Caco-2 (cell line): ENCODE data around the gene USP1. TPM values are rescaled to one million over a fixed set of nuclear protein-coding genes. Genes with fewer than 3 reads are reported as not detected.

Experiments used
- BruUV-seq: library from RNA; stranded (reverse); fragments of 400-500 nt; replicated peaks from 2 replicates; lab custom pipeline; 2021; lab: Mats Ljungman, UMichigan
- CTCF ChIA-PET: fragments of 300-600 bp; sonication (Branson Sonifier 250); formaldehyde crosslinking; loops from one replicate; lab custom pipeline; 2022; ENCODE audit warnings: antibody characterized with exemption; lab: Charles Lee
- POLR2A ChIA-PET: fragments of 300-600 bp; sonication (Branson Sonifier 250); formaldehyde crosslinking; loops from one replicate; lab custom pipeline; 2022; ENCODE audit warnings: antibody characterized with exemption; lab: Charles Lee
- DNase-seq, 2 experiments: peaks; one replicate each; pipeline versions ENCODE4 v3.0.0 to v3.0.0-alpha.2; 2020 to 2022
- H3K27me3 ChIP-seq: replicated peaks from 2 replicates; pipeline ENCODE4 v1.6.0; 2011; ENCODE audit warnings: low read length; ENCODE audit not compliant: control insufficient read depth, insufficient read depth
- H3K36me3 ChIP-seq: 2 replicates; pipeline ENCODE4 v1.5.1; 2011; ENCODE audit warnings: low read length; ENCODE audit not compliant: control insufficient read depth, insufficient read depth
- H3K4me1 ChIP-seq: fragments of 250-450 bp; sonication (Bioruptor Pico); 2 replicates; pipeline ENCODE4 v1.5.1; 2020; ENCODE audit warnings: mild to moderate bottlenecking
- H3K4me3 ChIP-seq: 2 replicates; pipeline ENCODE4 v1.5.1; 2011; ENCODE audit warnings: low read depth, mild to moderate bottlenecking, control low read depth, low read length
- H3K9me3 ChIP-seq: fragments of 250-450 bp; sonication (Bioruptor Pico); 2 replicates; pipeline ENCODE4 v1.5.1; 2020; ENCODE audit warnings: mild to moderate bottlenecking, moderate library complexity
- H3K27ac Mint-ChIP-seq: one replicate; pipeline ENCODE4 v1.8.0; 2022; ENCODE audit warnings: mixed read lengths; ENCODE audit not compliant: unreplicated experiment
- H3K27me3 Mint-ChIP-seq: one replicate; pipeline ENCODE4 v1.8.0; 2022; ENCODE audit warnings: mixed read lengths; ENCODE audit not compliant: insufficient read depth, unreplicated experiment
- H3K36me3 Mint-ChIP-seq: one replicate; pipeline ENCODE4 v1.8.0; 2022; ENCODE audit warnings: mild to moderate bottlenecking, mixed read lengths; ENCODE audit not compliant: insufficient read depth, unreplicated experiment
- H3K4me1 Mint-ChIP-seq: one replicate; pipeline ENCODE4 v1.8.0; 2022; ENCODE audit warnings: low read depth, mixed read lengths; ENCODE audit not compliant: unreplicated experiment
- H3K4me3 Mint-ChIP-seq: one replicate; pipeline ENCODE4 v1.8.0; 2022; ENCODE audit warnings: mild to moderate bottlenecking, moderate library complexity, mixed read lengths; ENCODE audit not compliant: unreplicated experiment
- H3K9me3 Mint-ChIP-seq: one replicate; pipeline ENCODE4 v1.8.0; 2022; ENCODE audit warnings: mixed read lengths; ENCODE audit not compliant: unreplicated experiment
- CTCF ChIP-seq, 2 experiments: fragments of 200-600 bp in 1 of 2; IDR thresholded peaks; 1 replicate in 1 of 2; 2 replicates in 1 of 2; pipeline versions ENCODE4 v1.5.1 to v1.8.0; 2011 to 2022; ENCODE audit warnings: antibody characterized with exemption in 1 of 2, control low read depth in 1 of 2, inconsistent platforms in 1 of 2, low read depth in 1 of 2, low read length in 1 of 2, mild to moderate bottlenecking in 1 of 2, moderate library complexity in 1 of 2; ENCODE audit not compliant: insufficient read depth in 1 of 2, severe bottlenecking in 1 of 2, unreplicated experiment in 1 of 2
- intact Hi-C: fragments of 100-400 bp; cut with micrococcal nuclease; formaldehyde crosslinking; loops from one replicate; pipeline ENCODE4 v1.10.0; 2022; ENCODE audit not compliant: unreplicated experiment
- total RNA-seq: library from RNA; stranded (reverse); gene quantifications from 2 replicates; pipeline ENCODE4 v1.2.3, GENCODE V29; 2022

USP1 gene
- total RNA-seq, 1 experiment from 2014 or later: 39.3 TPM

- Mint-ChIP-seq H3K4me1 (peaks cover 8% of the 10 kb centered on the region), H3K9me3 (peaks cover 9% of the 10 kb centered on the region), H3K27ac (peak overlapping the region; percentile 25), H3K36me3 (peaks cover 43% of the 10 kb centered on the region), H3K4me3 (peak overlapping the region; percentile 71), H3K27me3 (no peaks in the 10 kb centered on the region)
- no peaks in the 10 kb centered on the region for H3K9me3 ChIP-seq
- POLR2A ChIA-PET: no interaction called here
- no peak for TF ChIP-seq CTCF (IDR thresholded peaks at IDR 0.05; ENCODE audit: insufficient read depth in 1 of 2, low read depth in 1 of 2, low read length in 1 of 2, severe bottlenecking in 1 of 2, unreplicated experiment in 1 of 2)
- H3K36me3 ChIP-seq: no peaks in the 10 kb centered on the region
- TSS peak; percentile 31 for BruUV-seq
- intact Hi-C loops: no loop called here
- H3K4me1 ChIP-seq: no peaks in the 10 kb centered on the region; the same call in none of the 2 replicates
- CTCF ChIA-PET: no interaction called here
- no peaks in the 10 kb centered on the region for H3K27me3 ChIP-seq
- peak overlapping the region; percentile 83 for H3K4me3 ChIP-seq
- DNase-seq: no peak
Measured at GRCh38 chr1:62438163-62438562, 1.3 kb downstream of the USP1 start.

GRCh38 chr1:62439652-62440371 lies 3.0 kb downstream of the USP1 start:
- Histone ChIP-seq H3K4me1 (no peaks in the 10 kb centered on the region; the same call in none of the 2 replicates), H3K4me3 (no peak overlapping the region), H3K9me3 (no peaks in the 10 kb centered on the region), H3K27me3 (no peaks in the 10 kb centered on the region), H3K36me3 (no peaks in the 10 kb centered on the region)
- intact Hi-C loops: no loop called here
- Mint-ChIP-seq H3K36me3 (peaks cover 57% of the 10 kb centered on the region), H3K4me1 (peaks cover 8% of the 10 kb centered on the region), H3K4me3 (no peak overlapping the region), H3K27me3 (no peaks in the 10 kb centered on the region), H3K9me3 (peaks cover 9% of the 10 kb centered on the region), H3K27ac (no peak overlapping the region)
- POLR2A ChIA-PET: no interaction called here
- CTCF ChIA-PET: no interaction called here
- BruUV-seq: no TSS peak
- TF ChIP-seq CTCF (IDR thresholded peaks at IDR 0.05; ENCODE audit: insufficient read depth in 1 of 2, low read depth in 1 of 2, low read length in 1 of 2, severe bottlenecking in 1 of 2, unreplicated experiment in 1 of 2): no peak
- DNase-seq: no peak

DNA sequence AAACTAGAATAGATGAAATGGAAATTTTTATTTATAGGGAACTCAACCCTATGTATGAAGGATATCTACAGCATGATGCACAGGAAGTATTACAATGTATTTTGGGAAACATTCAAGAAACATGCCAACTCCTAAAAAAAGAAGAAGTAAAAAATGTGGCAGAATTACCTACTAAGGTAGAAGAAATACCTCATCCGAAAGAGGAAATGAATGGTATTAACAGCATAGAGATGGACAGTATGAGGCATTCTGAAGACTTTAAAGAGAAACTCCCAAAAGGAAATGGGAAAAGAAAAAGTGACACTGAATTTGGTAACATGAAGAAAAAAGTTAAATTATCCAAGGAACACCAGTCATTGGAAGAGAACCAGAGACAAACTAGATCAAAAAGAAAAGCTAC lies 7.9 kb downstream of the USP1 start:
- POLR2A ChIA-PET: no interaction called here
- TF ChIP-seq CTCF (IDR thresholded peaks at IDR 0.05; ENCODE audit: insufficient read depth in 1 of 2, low read depth in 1 of 2, low read length in 1 of 2, severe bottlenecking in 1 of 2, unreplicated experiment in 1 of 2): no peak
- no peaks in the 10 kb centered on the region for H3K9me3 Mint-ChIP-seq
- DNase-seq: no peak
- no peaks in the 10 kb centered on the region for H3K27me3 Mint-ChIP-seq
- no peaks in the 10 kb centered on the region for H3K4me1 Mint-ChIP-seq
- H3K27ac Mint-ChIP-seq: no peak overlapping the region
- no peaks in the 10 kb centered on the region; the same call in 1 of the 2 replicates for H3K36me3 ChIP-seq
- intact Hi-C loops: no loop called here
- H3K9me3 ChIP-seq: no peaks in the 10 kb centered on the region
- H3K4me1 ChIP-seq: no peaks in the 10 kb centered on the region; the same call in 1 of the 2 replicates
- H3K36me3 Mint-ChIP-seq: peaks cover 76% of the 10 kb centered on the region
- no peak overlapping the region for H3K4me3 Mint-ChIP-seq
- BruUV-seq: no TSS peak
- CTCF ChIA-PET: no interaction called here
- no peaks in the 10 kb centered on the region for H3K27me3 ChIP-seq
- H3K4me3 ChIP-seq: no peak overlapping the region
